Stimulated activated CD4-positive, alpha-beta T cell treated with anti-CD3 and anti-CD28 coated beads, Interleukin-12 subunit alpha, Interleukin-12 subunit beta, amount 100 ng/mL, for 4 hours (primary cell): ENCODE data around the gene SIL1.
"Not testable (repeated sequence)": the region's sequence is repeated elsewhere in the genome, so short reads cannot be mapped to it uniquely, and the experiment has no call there.

Source experiments
- DNase-seq: peaks from one replicate; pipeline ENCODE4 v3.0.0-alpha.2; 2020

Gene SIL1

GRCh38 chr5:139137697-139138096, 60.5 kb downstream of the SIL1 start:
- DNase-seq, result no peak

GRCh38 chr5:139134906-139135305, 63.3 kb downstream of the SIL1 start:
- DNase-seq, result no peak

GRCh38 chr5:139133282-139133681, 64.9 kb downstream of the SIL1 start:
- DNase-seq, result no peak

- no peak for DNase-seq
Observed at GRCh38 chr5:139132515-139132914, 65.7 kb downstream of the SIL1 start.

- no peak for DNase-seq
Observed at GRCh38 chr5:139131921-139132432, 66.2 kb downstream of the SIL1 start.

- DNase-seq, result no peak
Observed at GRCh38 chr5:139131465-139131864, 66.7 kb downstream of the SIL1 start.

- no peak for DNase-seq
Observed at GRCh38 chr5:139131062-139131461, 67.1 kb downstream of the SIL1 start.

GRCh38 chr5:139130214-139130613, 68.0 kb downstream of the SIL1 start:
- DNase-seq, result no peak

GRCh38 chr5:139126711-139127111, 71.5 kb downstream of the SIL1 start:
- DNase-seq, result no peak

GRCh38 chr5:139125991-139126390, 72.2 kb downstream of the SIL1 start:
- no peak for DNase-seq

- no peak for DNase-seq
Observed at GRCh38 chr5:139124774-139125520, 73.2 kb downstream of the SIL1 start.

- DNase-seq, result no peak
Observed at GRCh38 chr5:139121120-139121519, 77.0 kb downstream of the SIL1 start.

- no peak for DNase-seq
Observed at GRCh38 chr5:139120521-139120920, 77.6 kb downstream of the SIL1 start.

GRCh38 chr5:139118804-139119203, 79.4 kb downstream of the SIL1 start:
- DNase-seq, result no peak

- no peak for DNase-seq
Observed at GRCh38 chr5:139117342-139117884, 80.8 kb downstream of the SIL1 start.

- DNase-seq, result no peak
Observed at GRCh38 chr5:139116100-139116655, 82.0 kb downstream of the SIL1 start.

- DNase-seq, result no peak
Observed at GRCh38 chr5:139113892-139114291, 84.3 kb downstream of the SIL1 start.

GRCh38 chr5:139112362-139112761, 85.8 kb downstream of the SIL1 start:
- DNase-seq, result not testable (repeated sequence)

GRCh38 chr5:139110526-139111168, 87.5 kb downstream of the SIL1 start:
- DNase-seq, result no peak

GRCh38 chr5:139108063-139108824, 89.9 kb downstream of the SIL1 start:
- no peak for DNase-seq

GRCh38 chr5:139105621-139106071, 92.5 kb downstream of the SIL1 start:
- no peak for DNase-seq

- DNase-seq, result no peak
Observed at GRCh38 chr5:139104577-139105276, 93.4 kb downstream of the SIL1 start.
